Measurements from ENCODE around the gene HACE1.

Gene HACE1

DNA sequence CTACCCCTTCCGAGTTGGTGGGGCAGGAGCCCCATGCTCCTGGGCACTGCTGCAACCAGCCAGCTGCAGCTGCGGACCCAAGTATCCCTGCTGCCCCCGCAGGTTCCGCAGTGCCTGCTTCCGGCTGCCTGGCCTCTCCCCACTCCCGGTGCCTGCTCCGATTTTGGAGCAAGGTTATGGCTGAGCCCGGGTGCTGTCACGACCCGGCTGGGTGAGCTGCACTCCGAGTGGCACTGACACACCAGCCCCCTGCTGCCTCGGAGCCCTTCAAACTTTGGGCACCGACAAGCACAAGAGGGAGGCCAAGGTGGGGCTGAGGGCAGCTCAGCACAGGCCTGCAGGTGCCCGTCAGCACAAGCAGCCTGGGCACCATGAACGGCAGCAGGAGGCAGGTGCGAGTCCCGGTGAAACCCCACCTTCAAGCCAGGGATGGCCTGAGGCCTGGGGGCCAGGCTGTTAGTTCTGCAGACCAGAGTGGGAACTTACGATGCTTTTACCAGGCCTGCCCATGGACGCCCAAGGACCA, 25.9 kb upstream of the HACE1 start:
- no peak overlapping the region for H3K4me3 ChIP-seq (ENCODE audit: low read depth, low read length)
- TF ChIP-seq, protein P1, sequence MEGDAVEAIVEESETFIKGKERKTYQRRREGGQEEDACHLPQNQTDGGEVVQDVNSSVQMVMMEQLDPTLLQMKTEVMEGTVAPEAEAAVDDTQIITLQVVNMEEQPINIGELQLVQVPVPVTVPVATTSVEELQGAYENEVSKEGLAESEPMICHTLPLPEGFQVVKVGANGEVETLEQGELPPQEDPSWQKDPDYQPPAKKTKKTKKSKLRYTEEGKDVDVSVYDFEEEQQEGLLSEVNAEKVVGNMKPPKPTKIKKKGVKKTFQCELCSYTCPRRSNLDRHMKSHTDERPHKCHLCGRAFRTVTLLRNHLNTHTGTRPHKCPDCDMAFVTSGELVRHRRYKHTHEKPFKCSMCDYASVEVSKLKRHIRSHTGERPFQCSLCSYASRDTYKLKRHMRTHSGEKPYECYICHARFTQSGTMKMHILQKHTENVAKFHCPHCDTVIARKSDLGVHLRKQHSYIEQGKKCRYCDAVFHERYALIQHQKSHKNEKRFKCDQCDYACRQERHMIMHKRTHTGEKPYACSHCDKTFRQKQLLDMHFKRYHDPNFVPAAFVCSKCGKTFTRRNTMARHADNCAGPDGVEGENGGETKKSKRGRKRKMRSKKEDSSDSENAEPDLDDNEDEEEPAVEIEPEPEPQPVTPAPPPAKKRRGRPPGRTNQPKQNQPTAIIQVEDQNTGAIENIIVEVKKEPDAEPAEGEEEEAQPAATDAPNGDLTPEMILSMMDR (conservative IDR thresholded peaks at IDR 0.05; ENCODE audit: low read depth, low read length) = no peak
- no peak for DNase-seq (ENCODE audit: low read depth)

DNA sequence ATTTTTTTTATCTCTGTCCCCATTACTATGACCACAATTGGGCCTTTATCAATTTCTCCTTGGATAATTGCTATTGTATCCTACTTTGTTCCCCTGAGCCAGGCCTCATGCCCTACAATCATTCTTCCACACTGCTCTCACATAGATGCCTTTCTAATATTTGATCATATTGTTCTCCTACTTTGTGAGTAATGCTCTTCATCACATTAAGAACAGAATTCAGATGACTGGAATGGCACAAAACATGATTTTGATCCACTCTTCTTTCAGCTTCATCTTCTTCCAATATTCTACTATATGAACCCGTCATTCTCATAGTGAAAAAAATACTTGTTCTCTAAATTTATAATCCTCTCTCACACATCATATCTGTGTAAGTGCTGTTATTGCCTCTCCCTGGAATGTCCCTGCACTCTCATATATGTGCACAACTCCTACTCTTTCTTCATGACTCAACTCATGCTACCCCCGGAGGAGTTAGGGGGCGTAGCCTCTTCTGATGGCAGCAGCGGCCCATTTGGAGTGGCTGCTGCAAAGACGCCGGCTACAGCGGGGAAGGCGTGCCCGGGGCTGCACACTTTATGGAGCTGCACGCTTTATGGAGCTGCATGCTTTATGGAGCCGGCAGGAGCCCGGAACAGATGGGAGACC, 25.3 kb upstream of the HACE1 start:
- H3K4me3 ChIP-seq (ENCODE audit: low read depth, low read length) = no peak overlapping the region
- TF ChIP-seq, protein P1 (conservative IDR thresholded peaks at IDR 0.05; ENCODE audit: low read depth, low read length) = no peak
- DNase-seq (ENCODE audit: low read depth) = no peak

DNA sequence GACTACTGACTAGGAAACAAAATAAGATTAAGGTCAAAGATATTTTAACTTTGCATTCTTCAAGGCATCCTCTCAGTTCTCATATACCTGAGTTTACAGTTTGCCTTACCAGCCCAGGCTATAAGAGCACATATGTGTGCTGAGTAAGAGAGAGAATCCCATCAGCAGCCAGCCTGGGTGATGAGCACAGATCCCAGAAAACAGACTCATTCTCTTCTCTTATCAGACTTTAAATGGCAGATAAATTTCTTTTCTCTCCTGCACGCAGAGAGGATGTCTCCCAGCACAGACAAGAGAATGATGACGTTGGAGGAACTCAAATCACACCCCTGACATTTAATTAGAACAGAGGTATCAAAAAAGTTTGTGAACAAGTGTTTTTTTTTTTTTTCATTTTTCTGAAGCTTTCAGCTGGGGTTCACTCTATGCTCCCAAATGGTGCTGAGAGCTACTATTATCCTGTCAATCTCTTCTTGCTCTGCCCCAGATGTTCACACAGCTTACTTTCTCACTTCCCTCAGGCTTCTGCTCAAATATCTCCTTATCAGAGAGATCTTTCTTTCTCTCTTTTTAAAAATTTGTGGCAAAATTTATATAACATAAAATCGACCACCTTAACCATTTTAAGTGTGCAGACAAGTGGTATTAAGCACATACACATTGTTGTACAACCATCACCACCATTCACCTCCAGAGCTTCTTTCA, 22.4 kb upstream of the HACE1 start:
- TF ChIP-seq, protein P1 (conservative IDR thresholded peaks at IDR 0.05; ENCODE audit: low read depth, low read length) = no peak
- no peak for DNase-seq (ENCODE audit: low read depth)

DNA sequence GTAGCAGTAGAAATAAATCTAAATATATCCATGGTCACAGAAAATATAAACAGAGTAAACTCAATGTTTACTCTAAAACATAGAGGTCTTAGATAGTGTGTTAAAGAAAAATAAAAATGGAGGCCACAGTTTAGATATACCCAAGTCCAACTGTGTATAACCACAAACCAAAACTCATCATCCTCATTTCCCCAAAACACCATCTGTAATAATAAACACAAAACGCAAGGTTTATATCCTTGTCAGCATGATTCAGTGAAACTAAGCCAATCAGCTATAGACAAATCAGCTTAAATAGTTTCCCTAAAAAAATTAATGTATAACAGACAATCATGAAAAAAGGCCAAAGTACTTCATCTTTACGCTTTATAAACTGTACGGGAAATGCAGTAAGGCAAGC, 2.7 kb upstream of the HACE1 start:
- no peak overlapping the region for H3K4me3 ChIP-seq (ENCODE audit: low read depth, low read length)
- TF ChIP-seq, protein P1 (conservative IDR thresholded peaks at IDR 0.05; ENCODE audit: low read depth, low read length) = no peak
- DNase-seq (ENCODE audit: low read depth) = no peak

More for the DNA sequence above, 22.4 kb upstream of the HACE1 start:
- no peak overlapping the region for H3K4me3 ChIP-seq (ENCODE audit: low read depth, low read length)

DNA sequence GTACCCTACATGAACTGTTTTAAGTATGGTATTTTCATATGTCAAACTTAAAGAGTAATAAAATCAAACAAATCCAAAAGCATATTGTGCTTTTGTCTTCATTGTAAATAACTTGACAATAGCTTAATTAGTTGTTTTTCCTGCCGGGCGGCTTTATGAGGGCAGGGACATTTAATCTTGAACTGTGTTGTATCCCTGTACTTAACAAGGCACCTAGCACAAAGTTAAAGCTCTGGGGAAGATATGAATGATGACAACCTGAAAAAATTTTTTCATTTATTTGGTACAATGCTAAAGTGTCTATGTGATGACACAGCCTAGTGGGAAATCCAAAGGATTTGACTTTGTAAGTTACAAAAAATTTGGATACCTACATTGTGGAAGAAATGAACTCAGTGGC, 502 bp upstream of the HACE1 start:
- TF ChIP-seq, protein P1 (conservative IDR thresholded peaks at IDR 0.05; ENCODE audit: low read depth, low read length) = no peak
- no peak for DNase-seq (ENCODE audit: low read depth)
- peak overlapping the region; percentile 91 for H3K4me3 ChIP-seq (ENCODE audit: low read depth, low read length)

DNA sequence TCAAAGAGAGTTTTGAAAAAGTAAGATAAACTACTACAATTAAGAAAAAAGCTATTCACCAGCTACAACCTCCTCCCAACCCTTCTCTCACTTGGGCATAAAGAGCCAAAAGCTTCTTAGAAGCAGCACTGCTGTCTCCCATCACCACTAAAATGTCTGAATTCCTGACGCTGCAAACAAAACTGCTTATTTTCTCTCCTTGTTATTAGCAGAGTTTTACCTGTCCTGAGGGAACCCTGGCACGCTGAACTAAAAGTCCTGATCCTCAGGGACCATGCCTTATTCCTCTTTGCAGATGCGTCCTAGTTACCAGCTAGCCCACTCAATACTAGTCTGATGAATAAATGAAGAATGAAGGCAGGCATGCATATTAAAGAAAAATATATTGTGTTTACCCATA, 1.1 kb downstream of the HACE1 start:
- peak overlapping the region; percentile 91 for H3K4me3 ChIP-seq (ENCODE audit: low read depth, low read length)
- DNase-seq (ENCODE audit: low read depth) = no peak
- TF ChIP-seq, protein P1 (conservative IDR thresholded peaks at IDR 0.05; ENCODE audit: low read depth, low read length) = no peak
